Mammary epithelial cell (primary cell): ENCODE measurements around the gene TC2N.

ENCODE experiments used
- CTCF ChIP-seq, 2 donors: IDR thresholded peaks in 1 of 2; conservative IDR thresholded peaks in 1 of 2; 2 replicates each; pipeline ENCODE4 v1.5.1; 2011 to 2012; ENCODE audit warnings: inconsistent platforms in 2 of 2, low read length in 2 of 2, mild to moderate bottlenecking in 2 of 2, control low read depth in 1 of 2, low read depth in 1 of 2; ENCODE audit not compliant: insufficient read depth in 1 of 2; ENCODE audit errors: extremely low read depth in 1 of 2
- EZH2 ChIP-seq: IDR thresholded peaks from 2 replicates; pipeline ENCODE4 v1.6.1; 2012; ENCODE audit warnings: low read length, inconsistent platforms, borderline replicate concordance

- TF ChIP-seq CTCF (conservative IDR thresholded peaks at IDR 0.05 in 1 of 2, IDR thresholded peaks at IDR 0.05 in 1 of 2; ENCODE audit: extremely low read depth in 1 of 2, insufficient read depth in 1 of 2, low read depth in 1 of 2, low read length in 2 of 2) (no peak), EZH2 (no peak)
Measured at GRCh38 chr14:91749868-91750267, 117.5 kb downstream of the TC2N start.
